Body of pancreas (tissue), 4 donors: Measurements from ENCODE around the gene RGP1.

ENCODE experiments used
- CTCF ChIP-seq, 7 experiments: fragments of 450-650 bp in 4 of 7; fragments of 200-600 bp in 3 of 7; sonication (generic) in 3 of 7; IDR thresholded peaks; one replicate each; pipeline ENCODE4 v1.5.1; 2016 to 2019; ENCODE audit warnings: antibody characterized with exemption in 7 of 7
- POLR2A ChIP-seq, 3 donors: fragments of 450-650 bp; IDR thresholded peaks; one replicate each; pipeline ENCODE4 v1.6.1; 2016; ENCODE audit warnings: antibody characterized with exemption in 3 of 3, mild to moderate bottlenecking in 2 of 3

- TF ChIP-seq CTCF (IDR thresholded peaks at IDR 0.05) (no peak), POLR2A (IDR thresholded peaks at IDR 0.05) (no peak)
Observed at GRCh38 chr9:35745569-35745968, 3.5 kb upstream of the RGP1 start.
